Measurements from ENCODE around the gene TNK2. TPM values are rescaled to one million over a fixed set of nuclear protein-coding genes. Genes with fewer than 3 reads are reported as not detected.

The TNK2 gene
- total RNA-seq, 3 donors from 2014 or later (not counting 1 experiment from before 2014, with no cell fraction given): 169 to 207 (median 171) TPM

GRCh38 chr3:195878424-195879274 is 29.7 kb downstream of the TNK2 start:
- H3K27me3 ChIP-seq (ENCODE audit: control insufficient read depth, insufficient read depth, low read length): no peaks in the 10 kb centered on the region
- H3K27ac ChIP-seq (ENCODE audit: low read length): no peak overlapping the region
- H3K36me3 Mint-ChIP-seq: no peaks in the 10 kb centered on the region
- TF ChIP-seq CTCF (IDR thresholded peaks at IDR 0.05): no peak
- no peak overlapping the region for H3K4me3 Mint-ChIP-seq
- WGBS (ENCODE audit: insufficient coverage): 96% methylated on average over 30 of the region's 30 CpGs
- no peaks in the 10 kb centered on the region for H3K9me3 ChIP-seq (ENCODE audit: control insufficient read depth, insufficient read depth, low read length)
- no peak overlapping the region for H3K27ac Mint-ChIP-seq
- no peak for DNase-seq
- H3K4me3 ChIP-seq (ENCODE audit: low read length): no peak overlapping the region
- peaks cover 56% of the 10 kb centered on the region for H3K36me3 ChIP-seq (ENCODE audit: control insufficient read depth, insufficient read depth, low read length)
- H3K9me3 Mint-ChIP-seq: no peaks in the 10 kb centered on the region
- ATAC-seq: no peak
- H3K4me1 Mint-ChIP-seq: peaks cover 0 to 8% of the 10 kb centered on the region in 2 donors
- intact Hi-C loops (cut with micrococcal nuclease): no loop called here
- no peaks in the 10 kb centered on the region for H3K27me3 Mint-ChIP-seq (ENCODE audit: low read depth in 2 of 2)
- peaks cover 3% of the 10 kb centered on the region for H3K4me1 ChIP-seq (ENCODE audit: control insufficient read depth, insufficient read depth, low read length)

GRCh38 chr3:195877767-195878423 is 30.5 kb downstream of the TNK2 start:
- intact Hi-C loops (cut with micrococcal nuclease): no loop called here
- 94% methylated on average over 12 of the region's 15 CpGs for WGBS (ENCODE audit: insufficient coverage)
- H3K27ac ChIP-seq (ENCODE audit: low read length): no peak overlapping the region
- H3K4me3 ChIP-seq (ENCODE audit: low read length): no peak overlapping the region
- H3K4me1 ChIP-seq (ENCODE audit: control insufficient read depth, insufficient read depth, low read length): peaks cover 3% of the 10 kb centered on the region
- Mint-ChIP-seq H3K27me3 (ENCODE audit: low read depth in 2 of 2) (no peaks in the 10 kb centered on the region), H3K27ac (peak overlapping the region in 1 of 2 donors; percentile 51), H3K9me3 (no peaks in the 10 kb centered on the region), H3K4me3 (no peak overlapping the region), H3K4me1 (peaks cover 0 to 8% of the 10 kb centered on the region in 2 donors), H3K36me3 (no peaks in the 10 kb centered on the region)
- TF ChIP-seq CTCF (IDR thresholded peaks at IDR 0.05): no peak
- ATAC-seq (no peak), DNase-seq (no peak)
- peaks cover 51% of the 10 kb centered on the region for H3K36me3 ChIP-seq (ENCODE audit: control insufficient read depth, insufficient read depth, low read length)
- H3K27me3 ChIP-seq (ENCODE audit: control insufficient read depth, insufficient read depth, low read length): no peaks in the 10 kb centered on the region
- H3K9me3 ChIP-seq (ENCODE audit: control insufficient read depth, insufficient read depth, low read length): no peaks in the 10 kb centered on the region

GRCh38 chr3:195877136-195877715 is 31.1 kb downstream of the TNK2 start:
- Mint-ChIP-seq H3K27ac (peak overlapping the region in 1 of 2 donors; percentile 51), H3K9me3 (no peaks in the 10 kb centered on the region), H3K4me1 (peaks cover 0 to 8% of the 10 kb centered on the region in 2 donors), H3K27me3 (ENCODE audit: low read depth in 2 of 2) (no peaks in the 10 kb centered on the region), H3K4me3 (no peak overlapping the region), H3K36me3 (no peaks in the 10 kb centered on the region)
- no peak overlapping the region for H3K4me3 ChIP-seq (ENCODE audit: low read length)
- DNase-seq (no peak), ATAC-seq (no peak)
- H3K27me3 ChIP-seq (ENCODE audit: control insufficient read depth, insufficient read depth, low read length): no peaks in the 10 kb centered on the region
- TF ChIP-seq CTCF (IDR thresholded peaks at IDR 0.05): no peak
- intact Hi-C loops (cut with micrococcal nuclease): no loop called here
- no peaks in the 10 kb centered on the region for H3K9me3 ChIP-seq (ENCODE audit: control insufficient read depth, insufficient read depth, low read length)
- no peak overlapping the region for H3K27ac ChIP-seq (ENCODE audit: low read length)
- peaks cover 51% of the 10 kb centered on the region for H3K36me3 ChIP-seq (ENCODE audit: control insufficient read depth, insufficient read depth, low read length)
- 96% methylated on average over 10 of the region's 10 CpGs for WGBS (ENCODE audit: insufficient coverage)
- H3K4me1 ChIP-seq (ENCODE audit: control insufficient read depth, insufficient read depth, low read length): peaks cover 3% of the 10 kb centered on the region

Measured in natural killer cell (primary cell).